Neuronal stem cell (in vitro differentiated cells): ENCODE measurements around the gene UIMC1.
"Not testable (repeated sequence)": the region's sequence is repeated elsewhere in the genome, so short reads cannot be mapped to it uniquely, and the experiment has no call there.

Experiments used
- DNase-seq: peaks from one replicate; pipeline ENCODE4 v3.0.0-alpha.2; 2013; ENCODE audit warnings: low spot score
- H2AFZ ChIP-seq: one replicate; pipeline ENCODE4 v1.6.1; 2013; ENCODE audit warnings: mild to moderate bottlenecking, low read length, inconsistent platforms
- H2AK5ac ChIP-seq: 2 replicates; pipeline ENCODE4 v1.6.1; 2013; ENCODE audit warnings: low read depth, mild to moderate bottlenecking, inconsistent platforms, low read length, moderate library complexity, mixed read lengths
- H2BK120ac ChIP-seq: 2 replicates; pipeline ENCODE4 v1.6.1; 2013; ENCODE audit warnings: low read depth, mild to moderate bottlenecking, inconsistent platforms, low read length, moderate library complexity, mixed read lengths
- H2BK12ac ChIP-seq: one replicate; pipeline ENCODE4 v1.6.1; 2013; ENCODE audit warnings: low read length, inconsistent platforms
- H2BK15ac ChIP-seq: 2 replicates; pipeline ENCODE4 v1.6.1; 2013; ENCODE audit warnings: mild to moderate bottlenecking, low read length, inconsistent platforms, mixed read lengths
- H2BK5ac ChIP-seq: one replicate; pipeline ENCODE4 v1.6.1; 2013; ENCODE audit warnings: inconsistent platforms, mild to moderate bottlenecking, low read length, moderate library complexity
- H3K14ac ChIP-seq: one replicate; pipeline ENCODE4 v1.6.1; 2013; ENCODE audit warnings: low read length, inconsistent platforms
- H3K18ac ChIP-seq: 2 replicates; pipeline ENCODE4 v1.6.1; 2013; ENCODE audit warnings: low read length, inconsistent platforms
- H3K23ac ChIP-seq: 2 replicates; pipeline ENCODE4 v1.6.1; 2013; ENCODE audit warnings: low read depth, mild to moderate bottlenecking, mixed read lengths, low read length, inconsistent platforms; ENCODE audit not compliant: poor library complexity
- H3K27ac ChIP-seq: replicated peaks from 3 replicates; pipeline ENCODE4 v1.5.1; 2013; ENCODE audit warnings: low read length, inconsistent platforms
- H3K27me3 ChIP-seq, 3 experiments: 2 replicates each; pipeline ENCODE4 v1.6.1; 2013; ENCODE audit warnings: low read length in 3 of 3, mild to moderate bottlenecking in 2 of 3, inconsistent platforms in 1 of 3, low read depth in 1 of 3, mixed read lengths in 1 of 3, moderate library complexity in 1 of 3; ENCODE audit not compliant: control insufficient read depth in 3 of 3, insufficient read depth in 3 of 3
- H3K36me3 ChIP-seq, 2 donors: replicated peaks in 1 of 2; 2 replicates each; pipeline ENCODE4 v1.6.1; 2013; ENCODE audit warnings: low read length in 2 of 2; ENCODE audit not compliant: control insufficient read depth in 2 of 2, insufficient read depth in 2 of 2
- H3K4ac ChIP-seq: 2 replicates; pipeline ENCODE4 v1.6.1; 2013; ENCODE audit warnings: inconsistent platforms, mild to moderate bottlenecking, low read length, moderate library complexity
- H3K4me1 ChIP-seq, 2 donors: 1 replicate in 1 of 2; 2 replicates in 1 of 2; pipeline ENCODE4 v1.6.1; 2013; ENCODE audit warnings: low read length in 2 of 2, low read depth in 1 of 2; ENCODE audit not compliant: control insufficient read depth in 2 of 2, insufficient read depth in 1 of 2
- H3K4me2 ChIP-seq: one replicate; pipeline ENCODE4 v1.6.1; 2013; ENCODE audit warnings: mild to moderate bottlenecking, low read length, inconsistent platforms; ENCODE audit not compliant: insufficient read depth, poor library complexity, severe bottlenecking
- H3K4me3 ChIP-seq, 2 donors: 2 replicates each; pipeline ENCODE4 v1.5.1; 2013; ENCODE audit warnings: low read length in 2 of 2, mild to moderate bottlenecking in 2 of 2, inconsistent platforms in 1 of 2, moderate library complexity in 1 of 2
- H3K79me1 ChIP-seq: one replicate; pipeline ENCODE4 v1.6.1; 2013; ENCODE audit warnings: low read depth, mild to moderate bottlenecking, inconsistent platforms, low read length, moderate library complexity
- H3K9ac ChIP-seq: one replicate; pipeline ENCODE4 v1.6.1; 2013; ENCODE audit warnings: mild to moderate bottlenecking, low read depth, low read length, inconsistent platforms; ENCODE audit not compliant: poor library complexity
- H3K9me3 ChIP-seq, 2 donors: replicated peaks in 1 of 2; 2 replicates each; pipeline versions ENCODE3 to v1.6.1; 2013; ENCODE audit warnings: low read length in 2 of 2, mild to moderate bottlenecking in 2 of 2, inconsistent platforms in 1 of 2, low read depth in 1 of 2, mixed read lengths in 1 of 2, moderate library complexity in 1 of 2; ENCODE audit not compliant: control insufficient read depth in 2 of 2, insufficient read depth in 1 of 2
- H4K8ac ChIP-seq: one replicate; pipeline ENCODE4 v1.6.1; 2013; ENCODE audit warnings: low read depth, mild to moderate bottlenecking, inconsistent platforms, low read length, moderate library complexity
- H4K91ac ChIP-seq: one replicate; pipeline ENCODE4 v1.6.1; 2013; ENCODE audit warnings: low read length, low read depth, mild to moderate bottlenecking, inconsistent platforms; ENCODE audit not compliant: poor library complexity
- WGBS, 2 donors: extraction: QIAGEN DNeasy Blood & Tissue Kit; methylation state at CpG; one replicate each; pipeline ENCODE4 v1.1.7; 2013; ENCODE audit warnings: missing lambda C conversion rate in 2 of 2, mixed read lengths in 1 of 2; ENCODE audit not compliant: insufficient read length in 2 of 2, insufficient replicate concordance in 1 of 2; ENCODE audit errors: extremely low coverage in 2 of 2; 5-methylcytosine and 5-hydroxymethylcytosine counted together

The UIMC1 gene

DNA sequence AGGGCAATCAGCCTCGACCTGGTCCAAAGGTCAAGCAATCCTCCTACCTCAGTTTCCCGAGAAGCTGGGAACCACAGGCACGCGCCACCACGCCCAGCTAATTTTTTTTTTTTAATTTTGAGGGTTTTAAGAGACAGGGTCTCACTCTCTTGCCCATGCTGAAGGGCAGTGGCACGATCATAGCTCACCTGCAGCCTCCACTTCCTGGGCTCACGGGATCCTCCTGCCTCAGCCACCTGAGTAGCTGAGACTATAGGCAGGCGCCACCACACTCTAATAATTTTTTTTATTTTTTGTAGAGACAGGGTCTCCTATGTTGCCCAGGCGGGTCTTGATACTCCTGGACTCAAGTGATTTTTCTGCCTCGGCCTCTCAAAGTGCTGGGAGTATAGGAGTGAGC is 1.6 kb downstream of the UIMC1 start:
- Histone ChIP-seq H3K36me3 (peaks cover 3 to 4% of the 10 kb centered on the region in 2 donors), H2AFZ (no peak overlapping the region), H3K9me3 (peaks cover 0 to 2% of the 10 kb centered on the region in 2 donors), H3K4me2 (peak overlapping the region; percentile 28), H3K14ac (no peak overlapping the region), H4K91ac (no peak overlapping the region), H3K79me1 (peaks cover 3% of the 10 kb centered on the region), H3K27me3 (no peaks in the 10 kb centered on the region), H2BK120ac (no peak overlapping the region), H4K8ac (no peak overlapping the region), H3K27ac (no peak overlapping the region), H2AK5ac (no peak overlapping the region), H3K18ac (no peak overlapping the region), H3K4ac (no peak overlapping the region), H3K9ac (no peak overlapping the region), H3K4me1 (peaks cover 3 to 8% of the 10 kb centered on the region in 2 donors), H3K4me3 (peak overlapping the region in 1 of 2 donors; percentile 97), H2BK15ac (no peak overlapping the region), H2BK5ac (no peak overlapping the region), H3K23ac (no peak overlapping the region), H2BK12ac (no peak overlapping the region)
- no CpG with 5 or more reads among the region's 10 CpGs for WGBS, 2 donors
- no peak for DNase-seq

GRCh38 chr5:177003649-177004048 is 2.9 kb downstream of the UIMC1 start:
- H3K4me3 ChIP-seq: no peak overlapping the region
- H2BK15ac ChIP-seq: no peak overlapping the region
- peaks cover 0 to 2% of the 10 kb centered on the region in 2 donors for H3K9me3 ChIP-seq
- no peak overlapping the region for H3K18ac ChIP-seq
- no CpG with 5 or more reads among the region's 5 CpGs for WGBS, 2 donors
- H2AK5ac ChIP-seq: no peak overlapping the region
- no peak overlapping the region for H2BK12ac ChIP-seq
- no peak overlapping the region for H3K14ac ChIP-seq
- H2BK5ac ChIP-seq: no peak overlapping the region
- H4K91ac ChIP-seq: no peak overlapping the region
- H3K9ac ChIP-seq: no peak overlapping the region
- no peak overlapping the region for H2BK120ac ChIP-seq
- H2AFZ ChIP-seq: no peak overlapping the region
- H3K4me1 ChIP-seq: peaks cover 3 to 8% of the 10 kb centered on the region in 2 donors
- no peaks in the 10 kb centered on the region for H3K27me3 ChIP-seq
- H3K79me1 ChIP-seq: peaks cover 3% of the 10 kb centered on the region
- no peak overlapping the region for H3K4me2 ChIP-seq
- H4K8ac ChIP-seq: no peak overlapping the region
- peaks cover 4 to 8% of the 10 kb centered on the region in 2 donors for H3K36me3 ChIP-seq
- H3K4ac ChIP-seq: no peak overlapping the region
- DNase-seq: no peak
- no peak overlapping the region for H3K23ac ChIP-seq
- H3K27ac ChIP-seq: no peak overlapping the region

DNA sequence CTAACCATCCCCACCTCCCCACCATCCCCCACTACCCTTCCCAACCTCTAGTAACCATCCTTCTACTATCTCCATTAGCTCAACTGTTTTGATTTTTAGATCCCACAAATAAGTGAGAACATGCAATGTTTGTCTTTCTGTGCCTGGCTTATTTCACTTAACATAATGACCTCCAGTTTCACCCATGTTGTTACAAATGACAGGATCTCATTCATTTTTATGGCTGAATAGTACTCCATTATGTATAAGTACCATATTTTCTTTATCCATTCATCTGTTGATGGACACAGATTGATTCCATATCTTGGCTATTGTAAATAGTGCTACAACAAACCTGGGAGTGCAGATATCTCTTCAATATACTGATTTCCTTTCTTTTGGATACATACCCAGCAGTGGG is 7.1 kb downstream of the UIMC1 start:
- not testable (repeated sequence) for H2AFZ ChIP-seq, H3K4me1 ChIP-seq, H3K4ac ChIP-seq, H2AK5ac ChIP-seq, H2BK12ac ChIP-seq, DNase-seq, H3K79me1 ChIP-seq, H3K4me2 ChIP-seq, H2BK5ac ChIP-seq, H4K8ac ChIP-seq, H3K27me3 ChIP-seq, H3K9ac ChIP-seq, H3K9me3 ChIP-seq, H3K23ac ChIP-seq, H3K18ac ChIP-seq, H3K36me3 ChIP-seq, H3K4me3 ChIP-seq, H4K91ac ChIP-seq, H3K14ac ChIP-seq, H2BK15ac ChIP-seq, H2BK120ac ChIP-seq, H3K27ac ChIP-seq

DNA sequence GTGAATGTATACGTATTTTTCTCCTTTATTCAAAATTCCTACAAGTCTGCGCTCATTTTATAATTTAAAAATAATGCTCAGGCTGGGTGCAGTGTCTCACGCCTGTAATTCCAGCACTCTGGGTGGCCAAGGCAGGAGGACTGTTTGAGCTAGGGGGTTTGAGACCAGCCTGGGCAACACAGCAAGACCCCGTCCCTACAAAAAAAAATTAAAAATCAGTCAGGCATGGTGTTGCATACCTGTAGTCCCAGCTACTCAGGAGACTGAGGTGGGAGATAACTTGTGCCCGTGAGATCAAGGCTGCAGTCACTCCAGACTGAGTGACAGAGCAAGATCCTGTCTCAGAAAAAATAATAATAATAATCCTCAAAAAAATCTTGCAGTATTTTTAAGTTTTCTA is 7.8 kb downstream of the UIMC1 start:
- no peak overlapping the region for H2AFZ ChIP-seq
- no peak overlapping the region for H2BK15ac ChIP-seq
- no peak overlapping the region for H2BK12ac ChIP-seq
- H3K9ac ChIP-seq: no peak overlapping the region
- H2AK5ac ChIP-seq: no peak overlapping the region
- no peak overlapping the region for H4K8ac ChIP-seq
- H3K9me3 ChIP-seq: peaks cover 7 to 8% of the 10 kb centered on the region in 2 donors
- no peak for DNase-seq
- H3K36me3 ChIP-seq: peaks cover 4 to 8% of the 10 kb centered on the region in 2 donors
- H3K79me1 ChIP-seq: no peaks in the 10 kb centered on the region
- H2BK5ac ChIP-seq: no peak overlapping the region
- H4K91ac ChIP-seq: no peak overlapping the region
- no peak overlapping the region for H3K14ac ChIP-seq
- no peak overlapping the region for H3K23ac ChIP-seq
- no peak overlapping the region for H2BK120ac ChIP-seq
- H3K27me3 ChIP-seq: no peaks in the 10 kb centered on the region
- H3K18ac ChIP-seq: no peak overlapping the region
- no peak overlapping the region for H3K4ac ChIP-seq
- no peak overlapping the region for H3K4me3 ChIP-seq
- H3K27ac ChIP-seq: no peak overlapping the region
- H3K4me2 ChIP-seq: no peak overlapping the region
- WGBS, 2 donors: no CpG with 5 or more reads among the region's 5 CpGs
- H3K4me1 ChIP-seq: peaks cover 0 to 3% of the 10 kb centered on the region in 2 donors
